ENCODE measurements around the gene HNRNPAB. TPM values are rescaled to one million over a fixed set of nuclear protein-coding genes. Genes with fewer than 3 reads are reported as not detected.

Gene HNRNPAB
- total RNA-seq, 4 donors from 2014 or later = 77.2 to 204 (median 88.6) TPM

GRCh38 chr5:178244576-178244975 is 40.2 kb downstream of the HNRNPAB start:
- ATAC-seq (ENCODE audit: low FRiP score) (no peak), DNase-seq (ENCODE audit: low spot score) (no peak)
- no peak for TF ChIP-seq CTCF (IDR thresholded peaks at IDR 0.05)

GRCh38 chr5:178245389-178245788 is 41.1 kb downstream of the HNRNPAB start:
- no peak for DNase-seq (ENCODE audit: low spot score)
- no peak for ATAC-seq (ENCODE audit: low FRiP score)
- no peak for TF ChIP-seq CTCF (IDR thresholded peaks at IDR 0.05)

- DNase-seq (ENCODE audit: low spot score) (no peak), ATAC-seq (ENCODE audit: low FRiP score) (no peak)
- no peak for TF ChIP-seq CTCF (IDR thresholded peaks at IDR 0.05)
These were observed 42.4 kb downstream of the HNRNPAB start for GRCh38 chr5:178246624-178247279.

GRCh38 chr5:178247481-178248456 is 43.4 kb downstream of the HNRNPAB start:
- no peak for TF ChIP-seq CTCF (IDR thresholded peaks at IDR 0.05)
- DNase-seq (ENCODE audit: low spot score) (no peak), ATAC-seq (ENCODE audit: low FRiP score) (no peak)

GRCh38 chr5:178248750-178249149 is 44.4 kb downstream of the HNRNPAB start:
- DNase-seq (ENCODE audit: low spot score) (no peak), ATAC-seq (ENCODE audit: low FRiP score) (no peak)
- no peak for TF ChIP-seq CTCF (IDR thresholded peaks at IDR 0.05)

GRCh38 chr5:178249191-178249989 is 45.1 kb downstream of the HNRNPAB start:
- no peak for TF ChIP-seq CTCF (IDR thresholded peaks at IDR 0.05)
- ATAC-seq (ENCODE audit: low FRiP score) (no peak), DNase-seq (ENCODE audit: low spot score) (no peak)

Data from omental fat pad (tissue), 4 donors.